ENCODE data around the gene CALB2. TPM values are rescaled to one million over a fixed set of nuclear protein-coding genes. Genes with fewer than 3 reads are reported as not detected.

CALB2 gene
- total and polyA plus RNA-seq, 4 donors = 16.6 to 44.1 (median 40.7) TPM

- H3K27ac ChIP-seq (ENCODE audit: low read depth, low read length) = no peak overlapping the region
- DNase-seq (ENCODE audit: low read depth in 4 of 6, low spot score in 6 of 6) = peak in 1 of 6 donors; percentile 62
- no peaks in the 10 kb centered on the region for H3K9me3 ChIP-seq (ENCODE audit: control insufficient read depth, insufficient read depth, low read length)
- WGBS (ENCODE audit: insufficient coverage) = no CpG with 5 or more reads among the region's 1 CpG
- H3K27me3 ChIP-seq (ENCODE audit: control insufficient read depth, insufficient read depth, low read length) = no peaks in the 10 kb centered on the region
- H3K4me1 ChIP-seq (ENCODE audit: control insufficient read depth, insufficient read depth, low read length) = peaks cover 7% of the 10 kb centered on the region
- H3K36me3 ChIP-seq (ENCODE audit: control insufficient read depth, insufficient read depth, low read length) = peaks cover 4% of the 10 kb centered on the region
- H3K4me3 ChIP-seq (ENCODE audit: low read depth, low read length) = no peak overlapping the region
These were observed 21.2 kb downstream of the CALB2 start for GRCh38 chr16:71379711-71380110.

DNA sequence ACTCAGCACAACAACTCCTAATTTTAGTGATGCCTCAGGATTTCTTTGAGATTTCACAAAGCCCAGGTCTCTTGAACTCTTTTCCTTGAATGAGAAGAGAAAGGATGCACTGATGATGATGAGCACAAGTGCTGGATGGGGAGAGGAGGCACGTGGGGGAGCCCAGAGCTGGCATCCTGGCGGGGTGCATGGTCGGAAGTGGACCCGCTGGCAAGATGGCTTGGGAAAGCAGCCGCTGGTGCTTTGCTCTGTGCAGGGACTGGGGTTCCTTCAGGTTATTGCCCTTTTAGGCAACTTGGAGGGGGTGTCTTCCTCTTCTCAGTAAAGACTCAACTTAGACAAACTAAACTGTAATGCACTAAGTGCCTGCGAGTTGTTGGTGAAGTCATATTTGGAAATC is 22.3 kb downstream of the CALB2 start:
- Histone ChIP-seq H3K27me3 (ENCODE audit: control insufficient read depth, insufficient read depth, low read length) (no peaks in the 10 kb centered on the region), H3K36me3 (ENCODE audit: control insufficient read depth, insufficient read depth, low read length) (peaks cover 4% of the 10 kb centered on the region), H3K9me3 (ENCODE audit: control insufficient read depth, insufficient read depth, low read length) (no peaks in the 10 kb centered on the region), H3K4me3 (ENCODE audit: low read depth, low read length) (no peak overlapping the region), H3K4me1 (ENCODE audit: control insufficient read depth, insufficient read depth, low read length) (peaks cover 7% of the 10 kb centered on the region), H3K27ac (ENCODE audit: low read depth, low read length) (no peak overlapping the region)
- 84% methylated on average over 5 of the region's 6 CpGs for WGBS (ENCODE audit: insufficient coverage)
- no peak for DNase-seq (ENCODE audit: low read depth in 4 of 6, low spot score in 6 of 6)

GRCh38 chr16:71383054-71383773 is 24.7 kb downstream of the CALB2 start:
- H3K4me1 ChIP-seq (ENCODE audit: control insufficient read depth, insufficient read depth, low read length) = peaks cover 7% of the 10 kb centered on the region
- no peaks in the 10 kb centered on the region for H3K9me3 ChIP-seq (ENCODE audit: control insufficient read depth, insufficient read depth, low read length)
- H3K36me3 ChIP-seq (ENCODE audit: control insufficient read depth, insufficient read depth, low read length) = peaks cover 4% of the 10 kb centered on the region
- WGBS (ENCODE audit: insufficient coverage) = 15% methylated on average over 8 of the region's 11 CpGs
- H3K27ac ChIP-seq (ENCODE audit: low read depth, low read length) = no peak overlapping the region
- DNase-seq (ENCODE audit: low read depth in 4 of 6, low spot score in 6 of 6) = peak in 3 of 6 donors; percentile 32 to 83 (median 38)
- no peaks in the 10 kb centered on the region for H3K27me3 ChIP-seq (ENCODE audit: control insufficient read depth, insufficient read depth, low read length)
- H3K4me3 ChIP-seq (ENCODE audit: low read depth, low read length) = no peak overlapping the region

- H3K4me3 ChIP-seq (ENCODE audit: low read depth, low read length) = no peak overlapping the region
- DNase-seq (ENCODE audit: low read depth in 4 of 6, low spot score in 6 of 6) = no peak
- H3K4me1 ChIP-seq (ENCODE audit: control insufficient read depth, insufficient read depth, low read length) = peaks cover 7% of the 10 kb centered on the region
- H3K27me3 ChIP-seq (ENCODE audit: control insufficient read depth, insufficient read depth, low read length) = no peaks in the 10 kb centered on the region
- 83% methylated on average over 6 of the region's 10 CpGs for WGBS (ENCODE audit: insufficient coverage)
- H3K36me3 ChIP-seq (ENCODE audit: control insufficient read depth, insufficient read depth, low read length) = peaks cover 4% of the 10 kb centered on the region
- no peaks in the 10 kb centered on the region for H3K9me3 ChIP-seq (ENCODE audit: control insufficient read depth, insufficient read depth, low read length)
- H3K27ac ChIP-seq (ENCODE audit: low read depth, low read length) = no peak overlapping the region
These were observed 25.7 kb downstream of the CALB2 start for GRCh38 chr16:71384073-71384724.

GRCh38 chr16:71387045-71387871 is 28.7 kb downstream of the CALB2 start:
- peaks cover 4% of the 10 kb centered on the region for H3K36me3 ChIP-seq (ENCODE audit: control insufficient read depth, insufficient read depth, low read length)
- no peaks in the 10 kb centered on the region for H3K27me3 ChIP-seq (ENCODE audit: control insufficient read depth, insufficient read depth, low read length)
- H3K9me3 ChIP-seq (ENCODE audit: control insufficient read depth, insufficient read depth, low read length) = no peaks in the 10 kb centered on the region
- no peak for DNase-seq (ENCODE audit: low read depth in 4 of 6, low spot score in 6 of 6)
- no peak overlapping the region for H3K27ac ChIP-seq (ENCODE audit: low read depth, low read length)
- no peak overlapping the region for H3K4me3 ChIP-seq (ENCODE audit: low read depth, low read length)
- H3K4me1 ChIP-seq (ENCODE audit: control insufficient read depth, insufficient read depth, low read length) = peaks cover 7% of the 10 kb centered on the region
- 35% methylated on average over 3 of the region's 9 CpGs for WGBS (ENCODE audit: insufficient coverage)

DNA sequence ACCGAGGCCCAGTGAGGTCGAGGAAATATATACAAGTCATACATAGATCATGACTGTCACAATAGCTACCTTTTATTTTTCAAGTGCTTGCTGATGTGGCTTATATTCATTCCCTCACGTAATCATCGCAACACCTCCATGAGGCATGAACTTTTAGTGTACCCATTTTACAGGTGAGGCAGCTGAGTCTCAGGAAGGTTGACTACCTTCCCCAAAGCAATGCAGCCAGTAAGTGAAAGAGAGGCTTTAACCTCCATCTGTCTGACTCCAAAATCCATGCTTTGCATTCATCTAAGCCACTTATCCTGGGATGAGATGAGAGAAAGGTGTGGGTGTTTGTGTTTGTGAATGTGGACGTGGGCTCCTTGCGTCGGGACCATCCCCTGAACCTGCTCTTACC is 30.8 kb downstream of the CALB2 start:
- no CpG with 5 or more reads among the region's 7 CpGs for WGBS (ENCODE audit: insufficient coverage)
- no peak overlapping the region for H3K4me3 ChIP-seq (ENCODE audit: low read depth, low read length)
- H3K36me3 ChIP-seq (ENCODE audit: control insufficient read depth, insufficient read depth, low read length) = peaks cover 2% of the 10 kb centered on the region
- H3K4me1 ChIP-seq (ENCODE audit: control insufficient read depth, insufficient read depth, low read length) = no peaks in the 10 kb centered on the region
- no peaks in the 10 kb centered on the region for H3K9me3 ChIP-seq (ENCODE audit: control insufficient read depth, insufficient read depth, low read length)
- H3K27me3 ChIP-seq (ENCODE audit: control insufficient read depth, insufficient read depth, low read length) = no peaks in the 10 kb centered on the region
- DNase-seq (ENCODE audit: low read depth in 4 of 6, low spot score in 6 of 6) = no peak
- H3K27ac ChIP-seq (ENCODE audit: low read depth, low read length) = no peak overlapping the region

DNA sequence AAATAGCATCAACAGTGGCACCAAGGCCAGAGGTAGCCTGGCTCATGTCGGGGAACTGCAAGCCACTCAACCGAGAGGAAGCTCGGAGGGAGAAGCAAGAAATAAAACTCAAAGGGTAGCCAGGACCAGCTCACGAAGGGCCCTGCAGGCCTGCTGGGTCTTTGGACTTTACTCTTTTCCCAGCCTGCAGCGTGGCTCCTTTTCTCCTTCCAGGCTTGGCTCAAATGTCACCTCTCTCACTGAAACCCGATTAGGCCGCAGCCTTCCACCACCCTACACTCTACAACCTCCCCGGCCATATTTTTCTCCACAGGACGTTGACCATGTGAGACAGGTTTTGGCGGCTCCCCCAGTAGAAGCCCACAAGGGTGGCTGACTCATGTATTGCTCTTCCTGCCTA is 38.1 kb downstream of the CALB2 start:
- Histone ChIP-seq H3K9me3 (ENCODE audit: control insufficient read depth, insufficient read depth, low read length) (no peaks in the 10 kb centered on the region), H3K4me1 (ENCODE audit: control insufficient read depth, insufficient read depth, low read length) (no peaks in the 10 kb centered on the region), H3K27ac (ENCODE audit: low read depth, low read length) (no peak overlapping the region), H3K27me3 (ENCODE audit: control insufficient read depth, insufficient read depth, low read length) (no peaks in the 10 kb centered on the region), H3K4me3 (ENCODE audit: low read depth, low read length) (no peak overlapping the region), H3K36me3 (ENCODE audit: control insufficient read depth, insufficient read depth, low read length) (no peaks in the 10 kb centered on the region)
- 82% methylated on average over 10 of the region's 10 CpGs for WGBS (ENCODE audit: insufficient coverage)
- no peak for DNase-seq (ENCODE audit: low read depth in 4 of 6, low spot score in 6 of 6)

- Histone ChIP-seq H3K27me3 (ENCODE audit: control insufficient read depth, insufficient read depth, low read length) (no peaks in the 10 kb centered on the region), H3K9me3 (ENCODE audit: control insufficient read depth, insufficient read depth, low read length) (no peaks in the 10 kb centered on the region), H3K27ac (ENCODE audit: low read depth, low read length) (no peak overlapping the region), H3K4me1 (ENCODE audit: control insufficient read depth, insufficient read depth, low read length) (peaks cover 7% of the 10 kb centered on the region), H3K36me3 (ENCODE audit: control insufficient read depth, insufficient read depth, low read length) (no peaks in the 10 kb centered on the region), H3K4me3 (ENCODE audit: low read depth, low read length) (no peak overlapping the region)
- no peak for DNase-seq (ENCODE audit: low read depth in 4 of 6, low spot score in 6 of 6)
- no CpG with 5 or more reads among the region's 11 CpGs for WGBS (ENCODE audit: insufficient coverage)
These were observed 41.5 kb downstream of the CALB2 start for GRCh38 chr16:71399801-71400563.

- 65% methylated on average over 4 of the region's 6 CpGs for WGBS (ENCODE audit: insufficient coverage)
- H3K27me3 ChIP-seq (ENCODE audit: control insufficient read depth, insufficient read depth, low read length) = no peaks in the 10 kb centered on the region
- H3K36me3 ChIP-seq (ENCODE audit: control insufficient read depth, insufficient read depth, low read length) = no peaks in the 10 kb centered on the region
- H3K4me3 ChIP-seq (ENCODE audit: low read depth, low read length) = no peak overlapping the region
- H3K9me3 ChIP-seq (ENCODE audit: control insufficient read depth, insufficient read depth, low read length) = no peaks in the 10 kb centered on the region
- H3K27ac ChIP-seq (ENCODE audit: low read depth, low read length) = no peak overlapping the region
- no peak for DNase-seq (ENCODE audit: low read depth in 4 of 6, low spot score in 6 of 6)
- peaks cover 7% of the 10 kb centered on the region for H3K4me1 ChIP-seq (ENCODE audit: control insufficient read depth, insufficient read depth, low read length)
These were observed 43.5 kb downstream of the CALB2 start for GRCh38 chr16:71402007-71402406.

All from spinal cord (tissue), 10 donors.